Right renal cortex interstitium (tissue), 3 donors: Measurements from ENCODE around the gene SNCB. TPM values are rescaled to one million over a fixed set of nuclear protein-coding genes. Genes with fewer than 3 reads are reported as not detected.

Experiments
- DNase-seq, 3 donors: peaks; one replicate each; pipeline ENCODE4 v3.0.0-alpha.2; 2013; ENCODE audit warnings: low read depth in 3 of 3, low spot score in 2 of 3
- polyA plus RNA-seq, 3 donors: library from polyadenylated mRNA; unstranded; fragments of 120-200 nt; gene quantifications; one replicate each; pipeline ENCODE4 v1.2.1, GENCODE V29; 2013; ENCODE audit not compliant: insufficient read length in 3 of 3

SNCB gene
- not detected for polyA plus RNA-seq

DNA sequence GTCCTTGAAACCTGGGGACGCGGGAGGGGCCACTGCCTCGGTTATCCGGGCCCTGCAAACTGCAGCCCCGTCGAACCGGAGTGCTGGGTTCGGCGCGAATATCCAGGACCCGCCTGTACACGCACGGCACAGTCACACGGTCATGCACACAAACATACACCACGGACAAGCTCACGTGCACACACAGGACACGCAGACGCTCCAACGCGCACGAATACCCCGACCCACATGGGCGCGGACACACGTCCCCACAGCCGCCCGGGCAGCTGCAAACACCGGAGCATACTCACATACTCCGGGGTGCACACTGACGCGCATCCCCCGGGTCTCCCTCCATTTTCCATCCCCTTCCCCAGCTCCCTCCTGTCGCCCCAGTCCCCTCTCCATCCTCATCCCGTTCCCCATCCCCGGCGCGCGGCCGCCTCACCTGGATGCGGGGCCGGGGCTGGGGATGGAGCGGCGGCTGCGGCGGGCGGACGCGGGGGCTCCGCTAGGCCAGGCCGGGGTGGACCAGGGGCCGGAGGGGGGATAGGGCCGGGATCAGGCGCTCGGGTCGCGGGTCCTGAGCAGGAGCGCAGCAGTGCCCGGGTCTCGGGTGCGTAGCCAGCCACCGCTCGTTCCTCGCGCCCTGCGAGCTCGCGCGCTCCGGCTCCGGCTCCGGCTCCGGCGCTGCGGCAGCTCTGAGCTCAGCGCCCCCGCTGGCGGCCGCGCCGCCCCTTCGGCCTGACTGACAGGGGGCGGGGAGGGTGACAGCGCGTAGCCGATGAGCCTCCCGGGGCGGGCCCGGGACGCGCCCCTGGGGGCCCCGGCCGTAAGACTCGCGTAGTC is at the start of gene SNCB, which contains the start of gene EIF4E1B:
Gene SNCB, minus strand, starts transcription at position 682 of the 828 bp plus-strand sequence. CDS start 880 bp downstream, outside the sequence.
Gene EIF4E1B, plus strand, starts transcription at position 823 of the 828 bp plus-strand sequence. CDS start 12,113 bp downstream, outside the sequence.
- peak in 1 of 3 donors; percentile 33 for DNase-seq

DNA sequence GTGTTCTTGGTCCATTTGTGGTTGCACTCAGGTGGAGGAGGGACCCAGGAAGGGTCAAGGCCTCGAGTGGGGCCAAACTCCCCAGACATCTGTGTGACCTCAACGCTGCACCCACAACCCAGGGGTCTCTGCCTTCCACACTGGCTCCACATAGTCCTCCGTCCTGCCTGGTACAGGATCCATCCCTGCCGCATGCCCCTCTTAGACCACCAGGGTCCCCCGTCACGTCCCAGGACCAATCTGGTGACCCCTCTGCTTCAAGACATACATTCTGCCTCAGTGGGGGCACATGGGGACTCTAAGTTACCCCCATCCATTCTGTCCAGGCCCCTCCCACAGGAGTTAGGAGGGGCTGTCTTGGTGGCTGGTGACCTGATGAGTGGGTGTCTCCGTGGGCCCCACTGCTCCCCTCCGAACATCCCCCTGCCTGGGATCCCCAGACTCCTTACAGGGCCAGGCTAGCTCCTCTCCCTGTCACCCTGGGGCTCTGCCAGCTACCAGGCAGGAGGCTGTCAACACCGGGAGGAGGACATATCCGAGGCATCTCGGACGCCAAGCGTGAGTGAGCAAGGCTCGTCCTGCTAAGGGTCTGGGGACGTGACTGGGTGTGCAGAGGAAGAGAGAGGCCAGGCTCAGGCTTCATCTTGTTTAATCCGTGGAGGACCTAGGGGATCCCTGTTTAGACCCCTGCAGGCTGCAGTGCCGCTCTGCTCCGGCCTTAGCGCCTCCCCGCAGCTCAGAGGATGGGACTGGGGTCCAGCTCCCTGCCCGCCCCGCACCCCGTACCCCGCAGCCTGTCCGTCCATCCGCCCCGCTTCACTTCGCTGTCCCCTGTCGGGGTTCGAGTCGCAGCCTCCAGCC is 49.3 kb upstream of the SNCB start:
- DNase-seq = no peak

DNA sequence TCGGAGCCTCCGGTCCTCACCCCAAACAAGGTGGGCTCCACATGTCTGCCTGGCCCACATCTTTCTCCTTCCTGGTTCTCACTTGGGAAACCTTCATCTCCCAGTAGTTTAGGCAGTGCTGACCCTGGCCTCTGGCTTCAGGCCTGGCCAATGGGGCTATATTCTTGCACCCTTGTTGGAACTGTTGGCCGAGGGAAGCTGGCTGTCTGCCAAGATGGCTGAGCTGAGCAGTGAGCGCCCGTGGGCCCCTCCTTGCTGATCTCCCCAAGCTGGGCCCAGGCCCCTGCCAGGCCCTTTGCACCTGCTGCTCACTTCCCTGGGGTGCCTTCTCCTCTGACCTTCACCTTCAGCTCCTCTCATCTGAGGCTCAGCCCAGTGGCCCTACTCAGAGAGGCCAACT is 48.2 kb upstream of the SNCB start:
- no peak for DNase-seq

DNA sequence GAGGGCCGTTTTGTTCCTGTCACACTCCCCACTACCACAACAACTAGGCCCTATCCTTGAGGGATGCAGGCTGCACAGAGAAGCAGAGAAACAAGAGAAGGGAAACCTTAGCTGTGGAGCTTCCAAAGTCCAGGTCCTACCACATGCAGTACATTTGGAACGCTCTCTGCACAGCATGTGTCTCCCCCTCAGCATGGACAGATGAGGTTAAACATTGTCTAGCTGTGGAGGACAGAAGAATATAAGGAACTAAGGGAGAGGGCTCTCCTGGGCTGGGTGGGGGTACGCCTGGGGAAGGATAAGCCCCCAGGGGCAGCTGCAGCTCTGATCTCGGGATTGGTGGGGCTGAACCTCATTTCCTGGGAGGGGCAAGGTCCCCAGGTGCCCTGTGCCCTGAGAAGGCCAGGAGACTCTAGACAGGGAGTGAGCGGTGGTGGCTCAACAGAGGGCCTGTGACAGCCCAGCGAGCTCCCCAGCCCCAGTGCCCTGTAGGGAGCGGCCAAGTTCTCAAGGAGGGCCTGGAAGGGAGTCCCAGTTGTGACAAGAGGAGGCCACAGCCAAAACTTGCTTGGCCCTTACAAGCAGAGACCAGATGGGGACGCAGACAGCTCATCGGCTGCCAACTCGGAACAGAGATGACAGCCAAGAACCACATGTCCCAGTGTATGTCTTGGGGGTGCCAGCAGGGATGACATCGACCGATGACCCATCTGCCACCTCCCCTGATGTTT is 47.0 kb upstream of the SNCB start:
- DNase-seq = no peak

DNA sequence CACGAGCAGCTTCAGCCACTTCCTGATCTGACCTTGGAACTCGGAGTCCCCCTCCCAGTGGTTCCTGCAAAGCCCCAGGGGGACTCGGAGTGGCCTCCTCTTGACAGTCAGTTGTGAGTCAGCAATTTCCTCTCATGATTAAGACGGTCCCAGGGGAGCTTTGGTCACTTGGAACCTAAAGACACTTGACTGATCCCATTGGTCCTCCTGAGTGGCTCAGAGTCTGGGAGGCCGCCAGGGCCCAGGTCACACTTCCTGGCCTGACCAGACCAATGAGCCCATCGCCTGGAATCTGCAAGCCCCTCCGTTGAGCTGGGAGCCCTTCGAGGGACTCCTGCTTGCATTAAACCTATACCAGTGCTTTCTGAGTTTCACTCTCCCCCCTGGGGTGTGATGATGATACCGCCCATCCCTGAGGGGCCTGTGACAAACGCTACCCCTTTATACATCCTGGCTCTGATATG is 46.1 kb upstream of the SNCB start:
- DNase-seq = no peak

DNA sequence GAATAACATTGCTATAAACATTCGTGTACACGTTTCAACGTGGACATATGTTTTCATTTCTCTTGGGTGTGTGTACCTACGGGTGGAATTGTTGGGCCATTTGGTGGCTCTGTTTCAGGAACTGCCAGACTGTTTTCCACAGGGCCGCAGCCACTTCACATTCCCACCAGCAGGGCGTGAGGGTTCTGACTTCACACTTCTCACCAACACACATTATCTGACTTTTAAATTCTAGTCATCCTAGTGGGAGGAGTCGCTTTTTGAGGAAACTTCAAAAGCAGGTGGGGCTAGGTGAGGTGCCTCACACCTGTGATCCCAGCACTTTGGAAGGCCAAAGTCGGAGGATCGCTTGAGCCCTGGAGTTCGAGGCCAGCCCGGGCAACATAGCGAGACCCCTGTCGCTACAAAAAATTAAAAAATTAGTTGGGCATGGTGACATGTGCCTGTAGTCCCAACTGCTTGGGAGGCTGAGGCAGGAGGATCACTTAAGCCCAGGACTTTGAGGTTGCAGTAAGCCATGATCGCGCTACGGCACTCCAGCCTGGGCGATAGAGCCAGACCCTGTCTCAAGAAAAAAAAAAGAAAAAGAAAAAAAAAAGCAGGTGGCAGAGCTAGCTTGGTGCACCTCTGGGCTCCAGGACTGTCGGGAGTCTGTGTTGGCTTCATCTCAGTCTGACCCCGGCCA is 45.5 kb upstream of the SNCB start:
- DNase-seq = no peak

DNA sequence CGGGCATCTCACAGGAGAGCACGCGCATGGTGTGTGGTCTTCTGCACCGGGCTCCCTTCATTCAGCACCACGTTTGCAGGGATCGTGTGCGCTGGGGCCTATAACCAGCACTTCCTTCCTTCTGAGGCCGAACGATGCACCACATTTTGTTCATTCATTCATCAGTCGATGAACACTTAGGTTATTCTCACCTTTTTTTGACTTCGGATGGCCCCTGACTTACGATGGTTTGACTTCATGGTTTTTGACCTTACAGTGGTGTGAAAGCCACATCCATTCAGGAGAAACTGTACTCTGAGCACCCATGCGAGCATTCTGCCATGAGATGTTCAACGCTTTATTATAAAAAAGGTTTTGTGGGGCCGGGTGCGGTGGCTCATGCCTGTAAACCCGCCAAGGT is 44.5 kb upstream of the SNCB start:
- no peak for DNase-seq

DNA sequence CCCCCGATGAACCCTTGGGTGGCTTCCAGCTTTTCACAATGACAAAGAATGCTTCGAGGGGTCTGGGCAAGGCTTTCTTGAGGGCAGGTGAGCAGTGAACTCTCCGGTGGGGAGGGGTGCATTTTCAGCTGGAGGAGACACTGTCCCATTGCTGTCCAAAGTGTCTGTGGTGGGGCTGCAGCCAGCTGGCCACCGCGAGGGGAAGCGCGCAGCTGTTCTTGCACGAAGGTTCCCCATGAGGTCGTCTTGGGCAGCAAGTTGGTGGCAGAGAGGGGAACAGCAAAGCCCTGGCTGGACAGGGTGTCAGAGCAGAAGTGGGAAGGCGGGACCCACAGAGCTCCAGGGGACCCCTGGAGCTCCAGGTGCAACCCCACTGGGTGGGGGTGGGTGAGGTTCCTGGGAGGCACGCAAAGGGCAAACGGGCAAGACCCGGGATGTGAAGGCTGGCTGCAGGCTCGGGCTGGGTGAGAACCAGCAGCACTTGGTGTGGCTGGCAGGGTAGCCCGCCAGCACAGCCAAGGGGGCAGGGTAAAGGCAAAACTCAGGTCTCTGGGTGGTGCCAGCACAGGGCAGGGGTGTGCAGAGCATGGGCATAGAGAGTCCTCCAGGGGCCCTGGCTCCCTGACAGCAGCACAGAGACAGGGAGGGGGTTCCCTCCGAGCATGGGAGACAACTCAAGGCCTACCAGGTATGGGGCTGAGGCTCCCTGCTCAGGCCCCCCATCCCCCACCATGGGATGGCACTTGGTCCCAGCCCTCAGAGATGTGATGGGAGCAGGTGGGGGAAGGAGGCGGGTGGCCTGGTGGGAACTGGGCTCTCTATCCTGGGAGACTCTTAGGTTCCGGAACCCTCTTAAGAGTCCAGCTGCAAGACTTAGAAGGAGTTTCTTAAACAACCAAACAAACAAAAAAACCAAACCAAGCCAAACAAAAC is 43.6 kb upstream of the SNCB start:
- no peak for DNase-seq

DNA sequence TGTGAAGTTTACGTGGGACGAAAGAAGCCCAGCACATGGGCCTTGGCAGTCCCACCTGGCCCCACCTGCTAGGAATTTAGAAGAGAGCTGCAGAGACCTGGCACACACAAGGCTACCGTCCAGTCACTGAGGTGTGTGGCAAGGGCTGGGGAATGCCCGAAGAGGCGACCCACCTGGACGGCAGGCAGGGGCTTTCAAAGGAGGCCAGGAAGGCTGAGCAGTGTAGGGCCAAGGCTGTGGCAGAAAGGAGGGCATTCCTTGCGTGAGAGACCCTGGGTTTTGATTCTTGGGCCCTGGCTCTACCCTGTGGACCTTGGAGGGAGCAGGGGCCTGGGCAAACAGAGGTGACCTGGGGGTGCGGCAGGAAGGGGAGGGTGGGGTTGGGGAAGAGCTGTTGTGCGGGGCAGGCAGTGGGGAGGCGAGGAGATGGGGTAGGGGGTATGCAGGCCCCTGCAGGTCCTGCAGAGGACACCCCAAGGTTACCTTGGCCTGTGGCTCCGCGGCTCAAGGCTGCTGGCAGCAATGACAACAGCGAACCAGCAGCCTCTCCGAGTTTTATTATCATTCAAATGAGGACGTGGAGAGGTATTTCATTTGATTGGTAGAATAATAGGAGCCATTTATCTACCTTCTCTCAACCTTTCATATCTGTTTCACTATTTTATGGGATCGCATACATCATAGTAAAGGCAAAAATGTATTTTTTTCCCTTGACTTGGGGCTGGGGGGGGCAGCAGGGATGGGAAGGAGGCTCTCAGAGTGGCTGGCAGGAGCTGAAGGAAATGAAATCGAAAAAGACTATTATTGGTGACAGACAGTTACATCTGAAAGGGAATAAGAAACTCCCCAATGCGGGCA is 41.8 kb upstream of the SNCB start:
- no peak for DNase-seq

DNA sequence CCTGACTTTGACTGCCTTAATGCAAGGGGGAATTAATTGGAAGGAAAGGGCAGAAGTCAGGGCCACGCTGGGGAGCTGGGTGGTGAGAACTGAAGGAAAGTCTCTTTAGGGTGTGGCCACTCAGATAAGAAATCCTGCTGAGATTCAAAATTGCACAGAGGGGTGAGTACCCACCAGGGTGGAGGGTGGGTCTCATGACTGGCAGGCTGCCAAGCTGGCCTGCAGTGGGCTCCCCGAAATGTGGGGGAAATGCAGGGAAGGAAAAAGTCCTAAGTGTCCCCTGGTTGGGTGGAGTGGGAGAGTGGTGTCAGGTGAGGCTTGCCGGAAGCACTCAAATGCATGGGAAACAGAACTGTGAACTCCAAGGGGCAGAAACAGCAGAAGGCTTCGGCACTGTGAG is 41.1 kb upstream of the SNCB start:
- DNase-seq = no peak

DNA sequence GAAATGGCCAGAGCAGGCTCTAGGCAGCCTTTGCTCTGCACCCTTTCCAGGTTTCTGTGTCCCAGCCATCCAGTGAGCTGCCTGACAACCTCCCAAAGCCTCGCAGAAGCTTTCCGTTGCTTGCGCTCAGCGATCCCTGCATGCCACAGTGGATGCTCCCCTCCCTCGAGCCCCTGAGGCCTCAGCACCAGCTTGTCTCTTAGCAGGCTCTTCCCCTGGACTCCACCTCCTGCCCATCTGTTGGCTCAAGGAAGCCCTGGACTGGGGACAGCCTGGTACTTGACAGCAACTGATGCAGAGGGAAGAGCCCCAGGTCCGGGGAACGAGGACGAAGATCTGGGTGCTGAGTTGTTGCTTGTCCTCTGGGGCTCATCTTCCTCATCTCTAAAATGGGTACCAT is 40.1 kb upstream of the SNCB start:
- no peak for DNase-seq

DNA sequence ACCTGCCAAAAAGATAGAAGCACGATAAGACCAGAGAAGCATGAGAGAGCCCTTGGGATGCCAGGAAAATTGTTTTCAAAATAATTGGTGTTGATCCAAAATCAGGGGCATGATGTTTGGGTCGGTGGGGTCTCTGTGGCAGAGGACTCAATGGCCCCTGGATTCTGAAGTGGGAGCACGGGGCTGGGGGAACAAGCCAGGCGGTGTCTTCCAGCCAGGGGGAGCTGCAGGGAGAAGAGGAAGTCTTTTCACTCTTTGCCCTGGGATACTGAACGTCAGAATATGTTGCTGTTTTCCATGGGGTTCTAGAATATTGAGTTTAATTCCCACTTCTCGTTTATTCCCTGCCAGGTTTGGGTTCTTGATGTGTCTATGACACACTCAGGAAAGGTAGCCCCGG is 37.3 kb upstream of the SNCB start:
- no peak for DNase-seq

DNA sequence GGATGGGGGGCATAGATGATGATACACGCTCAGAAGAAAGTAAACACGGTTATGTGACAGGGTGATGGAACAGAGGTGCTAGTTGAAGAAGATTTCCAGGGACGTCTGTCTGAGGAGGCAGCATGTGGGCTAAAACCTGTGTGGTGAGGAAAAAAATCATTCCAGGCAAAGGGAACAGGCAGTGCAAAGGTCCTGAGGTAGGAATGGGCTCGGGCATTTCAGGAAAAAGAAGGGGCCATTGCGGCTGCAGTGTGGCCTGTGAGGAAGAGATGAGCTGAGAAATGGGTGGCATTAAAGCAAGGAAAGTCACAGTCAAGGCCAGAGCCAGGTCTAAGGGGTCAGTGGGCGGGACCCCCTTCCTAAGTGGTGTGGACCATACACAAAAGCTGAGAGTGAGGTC is 35.2 kb upstream of the SNCB start:
- DNase-seq = no peak

DNA sequence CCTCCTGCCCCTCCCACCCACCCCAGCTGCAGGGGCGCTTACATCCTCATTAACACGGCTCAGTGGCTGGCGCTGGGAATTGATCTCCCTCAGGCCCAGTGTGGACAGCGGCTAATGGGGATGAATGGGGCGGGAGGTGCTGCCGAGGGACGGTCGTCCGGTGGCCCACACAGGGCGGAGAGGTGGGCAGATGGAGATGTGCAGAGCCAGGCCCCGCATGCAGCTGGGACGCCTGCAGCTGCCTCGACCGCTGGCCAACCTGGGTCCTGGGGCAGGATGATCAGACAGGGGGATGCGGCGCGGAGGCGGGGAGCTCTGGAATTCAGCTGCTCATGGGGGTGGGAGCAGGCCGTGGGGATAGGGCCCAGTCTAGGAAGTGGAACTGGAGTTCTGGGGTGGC is 34.6 kb upstream of the SNCB start:
- DNase-seq = no peak

DNA sequence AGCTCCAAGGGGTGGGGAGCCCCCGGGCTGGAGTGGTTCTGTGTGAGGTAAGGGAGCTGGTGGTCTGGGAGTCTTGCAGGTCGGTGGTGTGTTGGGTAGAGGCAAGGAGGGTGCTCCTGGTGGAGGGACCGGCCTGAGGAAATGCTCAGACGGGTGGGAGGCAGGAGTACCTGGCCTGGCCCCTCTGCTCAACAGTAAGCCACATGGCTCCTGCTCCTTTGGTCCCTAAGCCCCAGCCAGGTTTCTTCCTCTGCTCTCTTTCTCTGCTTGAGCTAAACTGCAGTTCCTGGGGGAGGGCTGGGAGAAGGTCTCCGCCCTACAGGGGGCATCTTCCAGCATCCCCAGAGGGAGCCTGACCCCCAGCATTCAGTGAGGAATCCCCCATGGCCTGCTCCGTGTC is 34.1 kb upstream of the SNCB start:
- DNase-seq = no peak

DNA sequence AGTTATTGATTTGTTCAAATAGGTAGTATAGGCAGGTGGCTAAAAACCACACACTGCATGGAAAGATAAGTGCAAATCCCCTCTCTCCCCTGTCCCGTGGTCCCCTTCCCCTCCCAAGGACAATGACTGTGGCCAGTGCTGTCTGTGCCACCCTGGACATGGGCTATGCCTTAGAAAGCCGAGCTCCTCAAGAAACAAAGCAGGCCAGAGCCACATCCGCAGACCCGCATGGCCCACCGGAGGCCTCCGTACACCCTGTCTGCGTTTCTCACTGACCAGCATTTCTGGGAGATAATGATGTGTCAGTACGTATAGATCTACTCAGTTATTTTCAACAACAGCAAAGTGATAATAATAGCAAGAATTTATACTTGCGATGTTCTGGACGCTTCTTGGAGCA is 33.2 kb upstream of the SNCB start:
- no peak for DNase-seq

DNA sequence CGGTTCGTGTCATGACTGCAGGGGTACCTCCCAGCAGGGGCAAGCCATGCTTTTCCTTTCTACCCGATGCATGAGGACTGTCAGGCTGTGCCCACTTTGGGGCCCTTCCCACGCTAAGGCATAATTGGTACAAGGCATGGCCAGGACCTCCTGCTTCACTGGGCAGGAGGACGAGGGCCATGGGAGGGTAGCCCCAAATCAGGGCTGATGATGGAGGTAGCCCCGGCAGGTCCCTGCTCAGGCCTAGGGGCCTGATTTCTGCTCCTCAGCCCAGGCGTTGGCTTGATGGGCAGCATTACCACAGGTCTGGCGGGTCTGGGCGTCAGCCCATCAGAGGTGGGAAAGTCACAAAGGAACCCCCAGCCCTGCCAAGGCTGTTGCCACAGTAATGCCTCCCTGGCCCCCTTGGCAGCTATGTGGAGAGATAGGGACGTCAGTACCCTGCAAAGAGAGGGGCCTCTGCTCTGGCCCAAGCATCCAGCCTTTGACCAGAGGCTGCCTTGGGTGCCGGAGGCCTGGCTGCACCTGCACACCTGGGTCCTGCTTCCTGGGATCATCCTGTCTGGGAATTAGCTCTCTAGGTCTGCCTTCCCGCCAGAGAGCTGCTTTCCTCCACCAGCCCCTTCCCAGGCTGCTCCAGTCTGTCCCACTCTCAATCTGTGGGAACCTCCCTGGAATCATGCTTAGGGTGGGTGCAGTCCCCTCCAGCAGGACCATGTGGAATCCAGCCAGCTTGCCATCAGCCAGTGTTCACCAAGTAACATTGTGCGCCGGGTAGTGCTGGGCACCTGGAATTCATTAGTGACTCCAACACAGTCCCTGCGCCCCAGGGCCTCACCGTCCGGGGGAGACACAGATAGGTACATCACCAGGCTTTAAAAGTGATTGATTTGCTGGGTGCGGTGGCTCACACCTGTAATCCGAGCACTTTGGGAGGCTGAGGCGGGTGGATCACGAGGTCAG is 32.3 kb upstream of the SNCB start:
- DNase-seq = no peak
